ENCODE results near the gene DMRT3.

The DMRT3 gene

DNA sequence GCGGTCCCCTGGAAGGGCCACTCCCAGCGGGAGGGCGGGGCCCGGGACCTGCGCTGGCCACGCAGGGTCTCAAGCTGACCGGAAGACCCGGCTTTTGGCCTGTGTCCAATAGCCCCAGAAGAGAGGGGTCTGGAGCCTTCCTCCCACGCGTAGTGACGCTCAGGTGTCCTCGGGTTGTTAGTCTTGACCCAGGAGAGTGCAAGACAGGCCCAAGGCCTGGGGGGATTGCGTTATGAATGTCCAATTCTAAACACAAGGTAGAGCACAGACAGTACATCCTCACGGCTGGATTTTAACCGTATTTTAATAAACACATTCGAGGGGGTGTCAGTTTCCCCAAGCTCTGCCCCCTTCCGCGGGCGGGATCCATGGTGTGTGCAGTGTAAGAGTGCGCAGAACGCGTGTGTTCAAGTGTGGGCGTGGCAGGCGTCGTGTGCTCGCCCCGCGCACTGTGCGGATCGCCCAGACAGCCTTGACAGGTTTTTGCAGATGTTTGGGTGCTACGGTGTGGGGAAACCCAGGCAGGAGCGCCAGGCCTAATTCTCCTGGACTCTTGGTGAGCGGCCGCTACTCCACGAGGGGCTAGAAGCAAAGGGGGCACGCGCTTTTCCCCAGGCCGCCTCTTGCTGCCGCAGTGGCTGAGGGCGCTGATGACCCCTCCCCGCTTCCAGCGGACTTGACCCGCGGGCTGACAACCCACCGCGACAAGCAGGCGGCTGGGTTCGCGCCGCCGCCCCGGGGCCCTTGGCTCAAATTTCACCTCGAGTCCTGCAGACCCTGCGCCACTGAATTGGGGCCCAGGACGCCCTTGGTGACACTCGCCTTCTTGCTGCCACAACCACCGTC lies 6.1 kb upstream of the DMRT3 start:
- no peak for DNase-seq (ENCODE audit: low read depth, low spot score)
- no peak for TF ChIP-seq YY1 (IDR thresholded peaks at IDR 0.05; ENCODE audit: insufficient read depth, insufficient read length)
- TF ChIP-seq SUZ12 (IDR thresholded peaks at IDR 0.05; ENCODE audit: extremely low read depth, insufficient read depth, insufficient read length): peak; percentile 78
- Histone ChIP-seq H3K36me3 (ENCODE audit: insufficient read depth, insufficient read length, low read length) (no peaks in the 10 kb centered on the region), H3K4me3 (ENCODE audit: insufficient read length, low read depth) (peak overlapping the region; percentile 25), H3K4me1 (ENCODE audit: insufficient read depth, insufficient read length) (peaks cover 7% of the 10 kb centered on the region), H3K9me3 (ENCODE audit: insufficient read depth, low read length) (no peaks in the 10 kb centered on the region), H3K9ac (ENCODE audit: insufficient read length, low read depth) (peak overlapping the region; percentile 47), H3K27me3 (ENCODE audit: insufficient read depth, insufficient read length) (peaks cover 94% of the 10 kb centered on the region)

- peaks cover 93% of the 10 kb centered on the region for H3K27me3 ChIP-seq (ENCODE audit: insufficient read depth, insufficient read length)
- H3K4me3 ChIP-seq (ENCODE audit: insufficient read length, low read depth): peak overlapping the region; percentile 43
- H3K9ac ChIP-seq (ENCODE audit: insufficient read length, low read depth): peak overlapping the region; percentile 69
- no peaks in the 10 kb centered on the region for H3K9me3 ChIP-seq (ENCODE audit: insufficient read depth, low read length)
- TF ChIP-seq ZNF274 (IDR thresholded peaks at IDR 0.05; ENCODE audit: low read depth, low read length): no peak
- TF ChIP-seq SUZ12 (IDR thresholded peaks at IDR 0.05; ENCODE audit: extremely low read depth, insufficient read depth, insufficient read length): no peak
- H3K4me1 ChIP-seq (ENCODE audit: insufficient read depth, insufficient read length): peaks cover 4% of the 10 kb centered on the region
- DNase-seq (ENCODE audit: low read depth, low spot score): peak; percentile 54
- H3K36me3 ChIP-seq (ENCODE audit: insufficient read depth, insufficient read length, low read length): no peaks in the 10 kb centered on the region
Measured at GRCh38 chr9:971901-972500, 4.5 kb upstream of the DMRT3 start.

- Histone ChIP-seq H3K36me3 (ENCODE audit: insufficient read depth, insufficient read length, low read length) (no peaks in the 10 kb centered on the region), H3K4me3 (ENCODE audit: insufficient read length, low read depth) (peak overlapping the region; percentile 35), H3K4me1 (ENCODE audit: insufficient read depth, insufficient read length) (peaks cover 4% of the 10 kb centered on the region), H3K9me3 (ENCODE audit: insufficient read depth, low read length) (no peaks in the 10 kb centered on the region), H3K9ac (ENCODE audit: insufficient read length, low read depth) (peak overlapping the region; percentile 69), H3K27me3 (ENCODE audit: insufficient read depth, insufficient read length) (peaks cover 93% of the 10 kb centered on the region)
- TF ChIP-seq ZNF274 (IDR thresholded peaks at IDR 0.05; ENCODE audit: low read depth, low read length) (no peak), SUZ12 (IDR thresholded peaks at IDR 0.05; ENCODE audit: extremely low read depth, insufficient read depth, insufficient read length) (peak; percentile 28), YY1 (IDR thresholded peaks at IDR 0.05; ENCODE audit: insufficient read depth, insufficient read length) (no peak)
- no peak for DNase-seq (ENCODE audit: low read depth, low spot score)
Measured at GRCh38 chr9:972501-973294, 3.8 kb upstream of the DMRT3 start.

- Histone ChIP-seq H3K27me3 (ENCODE audit: insufficient read depth, insufficient read length) (peaks cover 93% of the 10 kb centered on the region), H3K4me3 (ENCODE audit: insufficient read length, low read depth) (no peak overlapping the region), H3K9me3 (ENCODE audit: insufficient read depth, low read length) (peaks cover 1% of the 10 kb centered on the region; the same call in 1 of the 2 replicates), H3K4me1 (ENCODE audit: insufficient read depth, insufficient read length) (peaks cover 4% of the 10 kb centered on the region), H3K36me3 (ENCODE audit: insufficient read depth, insufficient read length, low read length) (no peaks in the 10 kb centered on the region), H3K9ac (ENCODE audit: insufficient read length, low read depth) (no peak overlapping the region)
- TF ChIP-seq ZNF274 (IDR thresholded peaks at IDR 0.05; ENCODE audit: low read depth, low read length) (no peak), SUZ12 (IDR thresholded peaks at IDR 0.05; ENCODE audit: extremely low read depth, insufficient read depth, insufficient read length) (no peak), YY1 (IDR thresholded peaks at IDR 0.05; ENCODE audit: insufficient read depth, insufficient read length) (no peak)
- no peak for DNase-seq (ENCODE audit: low read depth, low spot score)
Measured at GRCh38 chr9:973295-973834, 3.1 kb upstream of the DMRT3 start.

DNA sequence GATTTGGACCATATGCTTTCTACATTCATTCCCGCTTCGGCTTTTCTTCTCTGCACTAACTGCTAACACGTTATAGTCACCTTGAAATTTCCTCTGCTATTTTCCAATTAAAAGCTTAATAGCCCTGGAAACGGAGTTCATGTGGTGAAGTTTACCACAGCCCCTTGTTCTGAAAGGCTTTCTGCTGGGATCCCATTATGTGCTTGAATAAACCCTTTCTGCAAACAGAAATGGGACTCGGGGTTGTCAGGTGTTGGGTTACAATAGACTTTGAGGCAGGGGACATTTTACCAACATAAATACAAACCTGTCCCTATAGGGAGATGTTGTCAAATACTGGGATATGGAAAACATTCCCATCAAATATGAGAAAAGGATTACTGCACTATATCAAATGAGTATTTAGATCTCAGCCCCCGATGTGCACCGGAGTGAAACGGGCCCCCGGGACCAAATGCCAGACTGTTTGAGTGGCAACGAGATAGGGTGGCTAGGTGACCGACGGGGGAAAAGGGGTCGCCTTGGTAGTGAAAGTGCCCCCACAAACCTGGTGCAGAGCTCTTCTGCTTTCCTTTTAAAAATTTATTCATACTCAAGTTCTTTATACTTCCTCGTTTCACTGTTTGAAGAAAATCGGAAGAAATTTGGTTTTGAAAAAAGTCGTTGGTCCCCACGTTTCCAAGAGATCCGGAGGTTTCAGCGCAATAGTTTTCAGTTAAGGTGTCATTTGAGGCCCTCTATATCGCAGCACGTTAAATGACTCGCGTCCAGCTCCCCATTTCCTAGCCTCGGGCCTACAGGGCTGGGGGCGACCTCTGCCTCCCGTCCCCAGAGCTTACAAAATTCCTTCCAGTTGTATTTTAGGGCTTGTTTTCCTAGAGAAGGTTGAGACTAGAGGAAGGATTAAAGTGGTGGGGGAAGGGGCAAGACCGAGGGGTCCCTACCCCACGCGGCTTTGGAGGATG lies 2.1 kb upstream of the DMRT3 start:
- Histone ChIP-seq H3K27me3 (ENCODE audit: insufficient read depth, insufficient read length) (peaks cover 93% of the 10 kb centered on the region), H3K9me3 (ENCODE audit: insufficient read depth, low read length) (peaks cover 4% of the 10 kb centered on the region; the same call in 1 of the 2 replicates), H3K9ac (ENCODE audit: insufficient read length, low read depth) (no peak overlapping the region), H3K4me1 (ENCODE audit: insufficient read depth, insufficient read length) (peaks cover 4% of the 10 kb centered on the region), H3K4me3 (ENCODE audit: insufficient read length, low read depth) (no peak overlapping the region), H3K36me3 (ENCODE audit: insufficient read depth, insufficient read length, low read length) (no peaks in the 10 kb centered on the region)
- TF ChIP-seq YY1 (IDR thresholded peaks at IDR 0.05; ENCODE audit: insufficient read depth, insufficient read length) (no peak), SUZ12 (IDR thresholded peaks at IDR 0.05; ENCODE audit: extremely low read depth, insufficient read depth, insufficient read length) (no peak), ZNF274 (IDR thresholded peaks at IDR 0.05; ENCODE audit: low read depth, low read length) (no peak)
- DNase-seq (ENCODE audit: low read depth, low spot score): no peak

DNA sequence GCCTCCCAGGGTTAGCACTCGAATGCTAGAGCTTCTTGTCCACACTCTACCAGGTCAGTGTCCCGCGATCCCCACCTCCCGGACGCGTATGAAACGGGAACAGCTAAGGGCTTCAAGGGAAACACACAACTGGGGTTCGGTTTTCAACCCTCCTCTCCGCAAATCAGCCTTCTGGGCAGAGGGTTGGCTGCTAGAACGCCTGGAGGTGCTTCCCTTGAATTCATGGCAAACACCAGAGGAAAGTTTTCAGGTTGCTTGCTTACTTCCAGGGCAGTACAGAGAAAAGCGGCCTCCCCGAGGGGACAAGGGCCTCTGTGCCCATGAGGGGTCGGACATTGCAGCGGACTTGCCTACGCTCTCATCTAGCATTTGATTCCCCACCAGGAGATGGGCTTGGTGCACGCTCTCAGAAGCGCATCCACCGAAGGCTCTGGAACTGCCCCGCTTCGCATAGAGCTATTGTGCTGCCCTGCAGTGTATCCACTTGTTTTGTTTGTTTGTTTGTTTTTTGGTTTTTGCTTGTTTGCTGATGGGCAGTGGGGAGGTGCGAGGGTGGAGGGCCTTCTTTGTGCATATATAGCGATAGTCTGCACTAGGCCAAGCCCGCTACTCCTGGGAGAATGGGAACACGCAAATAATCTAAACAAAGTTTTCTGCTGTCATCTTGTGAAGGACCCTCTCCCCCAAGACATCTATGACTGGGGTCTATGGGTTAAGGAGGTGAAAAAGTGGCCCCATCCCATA lies 1.3 kb upstream of the DMRT3 start:
- H3K9ac ChIP-seq (ENCODE audit: insufficient read length, low read depth): no peak overlapping the region
- no peak for DNase-seq (ENCODE audit: low read depth, low spot score)
- H3K27me3 ChIP-seq (ENCODE audit: insufficient read depth, insufficient read length): peaks cover 93% of the 10 kb centered on the region
- H3K4me1 ChIP-seq (ENCODE audit: insufficient read depth, insufficient read length): peaks cover 4% of the 10 kb centered on the region
- TF ChIP-seq SUZ12 (IDR thresholded peaks at IDR 0.05; ENCODE audit: extremely low read depth, insufficient read depth, insufficient read length) (peak; percentile 69), YY1 (IDR thresholded peaks at IDR 0.05; ENCODE audit: insufficient read depth, insufficient read length) (no peak)
- H3K9me3 ChIP-seq (ENCODE audit: insufficient read depth, low read length): peaks cover 4% of the 10 kb centered on the region; the same call in 1 of the 2 replicates
- no peak overlapping the region for H3K4me3 ChIP-seq (ENCODE audit: insufficient read length, low read depth)
- no peaks in the 10 kb centered on the region for H3K36me3 ChIP-seq (ENCODE audit: insufficient read depth, insufficient read length, low read length)
